GM18498 (cell line): ENCODE results near the gene ARHGEF40.

ENCODE experiments used
- ATAC-seq: cut with Tn5 transposase; IDR thresholded peaks from one replicate; pipeline ENCODE4 v1.9.1; 2021; ENCODE audit warnings: mild to moderate bottlenecking, moderate library complexity; ENCODE audit not compliant: unreplicated experiment

The ARHGEF40 gene

GRCh38 chr14:21078726-21079125 is 8.6 kb downstream of the ARHGEF40 start:
- no peak for ATAC-seq

DNA sequence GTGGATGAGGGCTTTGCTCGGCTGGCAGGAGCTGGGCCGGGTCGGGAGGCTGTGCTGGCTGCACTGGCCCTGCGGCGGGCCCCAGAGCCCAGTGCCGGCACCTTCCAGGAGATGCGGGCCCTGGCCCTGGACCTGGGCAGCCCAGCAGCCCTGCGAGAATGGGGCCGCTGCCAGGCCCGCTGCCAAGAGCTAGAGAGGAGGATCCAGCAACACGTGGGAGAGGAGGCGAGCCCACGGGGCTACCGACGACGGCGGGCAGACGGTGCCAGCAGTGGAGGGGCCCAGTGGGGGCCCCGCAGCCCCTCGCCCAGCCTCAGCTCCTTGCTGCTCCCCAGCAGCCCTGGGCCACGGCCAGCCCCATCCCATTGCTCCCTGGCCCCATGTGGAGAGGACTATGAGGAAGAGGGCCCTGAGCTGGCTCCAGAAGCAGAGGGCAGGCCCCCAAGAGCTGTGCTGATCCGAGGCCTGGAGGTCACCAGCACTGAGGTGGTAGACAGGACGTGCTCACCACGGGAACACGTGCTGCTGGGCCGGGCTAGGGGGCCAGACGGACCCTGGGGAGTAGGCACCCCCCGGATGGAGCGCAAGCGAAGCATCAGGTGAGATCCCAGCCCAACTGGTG is 11.5 kb downstream of the ARHGEF40 start:
- no peak for ATAC-seq

DNA sequence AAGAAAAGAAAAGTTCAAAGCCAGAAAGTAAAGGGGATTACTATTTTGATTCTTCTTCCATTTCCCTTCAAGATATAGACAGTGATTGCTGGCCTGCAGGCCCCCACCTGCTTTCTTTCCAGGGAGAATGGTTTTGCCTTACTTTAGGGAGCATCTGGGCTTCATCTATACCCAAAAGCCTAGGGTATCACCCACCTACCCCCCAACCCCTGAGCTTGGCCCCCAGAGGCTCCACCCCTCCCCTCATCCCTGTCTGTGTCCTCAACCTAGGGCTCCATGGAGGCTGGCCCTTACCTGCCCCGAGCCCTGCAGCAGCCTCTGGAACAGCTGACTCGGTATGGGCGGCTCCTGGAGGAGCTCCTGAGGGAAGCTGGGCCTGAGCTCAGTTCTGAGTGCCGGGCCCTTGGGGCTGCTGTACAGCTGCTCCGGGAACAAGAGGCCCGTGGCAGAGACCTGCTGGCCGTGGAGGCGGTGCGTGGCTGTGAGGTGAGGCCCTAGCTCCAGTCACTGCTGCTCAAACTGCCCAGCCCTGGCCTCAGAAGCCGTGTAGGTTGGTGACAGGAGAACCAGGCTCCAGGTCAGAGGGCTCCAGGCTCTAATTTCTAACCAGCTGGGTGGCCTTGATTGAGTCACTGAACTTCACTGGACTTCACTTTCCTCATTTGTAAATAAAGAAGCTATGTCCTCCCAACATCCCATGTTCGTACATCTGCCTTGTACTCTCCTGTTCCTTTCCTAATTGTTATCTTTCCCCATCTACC is 13.6 kb downstream of the ARHGEF40 start:
- ATAC-seq, result no peak

GRCh38 chr14:21084396-21084795 is 14.3 kb downstream of the ARHGEF40 start:
- no peak for ATAC-seq

GRCh38 chr14:21084998-21085853 is 15.1 kb downstream of the ARHGEF40 start:
- ATAC-seq, result no peak

DNA sequence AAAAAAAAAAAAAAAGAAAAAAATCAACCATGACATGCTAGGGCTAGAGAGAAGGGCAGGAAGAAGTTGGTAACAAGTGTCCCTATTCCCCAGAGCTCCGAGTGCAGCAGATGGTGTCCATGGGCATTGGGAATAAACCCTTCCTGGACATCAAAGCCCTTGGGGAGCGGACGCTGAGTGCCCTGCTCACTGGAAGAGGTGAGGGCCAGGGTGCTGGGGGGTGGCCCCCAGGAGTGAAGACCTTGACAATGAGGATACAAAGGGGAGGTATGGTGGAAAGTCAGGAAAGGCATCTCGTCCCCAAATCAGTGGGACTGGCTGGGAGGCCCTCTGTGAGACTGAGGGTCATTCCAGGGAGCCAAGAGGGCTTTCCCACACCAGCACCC is 16.8 kb downstream of the ARHGEF40 start:
- ATAC-seq, result no peak

DNA sequence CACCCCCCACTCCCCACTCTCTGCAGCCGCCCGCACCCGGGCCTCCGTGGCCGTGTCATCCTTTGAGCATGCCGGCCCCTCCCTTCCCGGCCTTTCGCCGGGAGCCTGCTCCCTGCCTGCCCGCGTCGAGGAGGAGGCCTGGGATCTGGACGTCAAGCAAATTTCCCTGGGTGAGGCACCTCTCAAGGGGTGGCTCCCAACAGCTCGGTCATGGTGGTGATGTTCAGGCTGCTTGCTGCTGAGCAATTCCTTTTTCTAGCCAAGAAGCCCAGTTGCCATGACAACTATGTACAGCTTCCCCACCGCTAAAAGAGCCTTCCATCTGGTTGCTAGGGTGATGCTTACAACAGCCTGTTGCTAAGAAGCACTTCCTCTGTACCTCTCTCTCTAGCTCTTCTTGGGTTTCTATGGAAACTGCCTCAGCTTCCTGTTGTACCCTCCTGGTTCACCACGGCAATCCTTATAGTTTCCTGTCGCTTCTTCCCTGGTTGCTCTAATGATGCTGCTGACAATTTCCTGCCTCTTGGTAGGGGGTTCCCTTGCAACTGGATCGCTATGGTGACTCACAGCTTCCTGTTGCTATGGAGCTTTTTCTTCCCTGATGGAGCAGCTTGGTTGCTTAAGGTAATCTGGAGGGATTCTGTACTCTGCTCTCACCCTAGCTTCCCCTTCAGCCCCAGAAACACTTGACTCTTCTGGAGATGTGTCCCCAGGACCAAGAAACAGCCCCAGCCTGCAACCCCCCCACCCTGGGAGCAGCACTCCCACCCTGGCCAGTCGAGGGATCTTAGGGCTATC is 17.4 kb downstream of the ARHGEF40 start:
- ATAC-seq, result peak; percentile 67

- ATAC-seq, result no peak
Measured at GRCh38 chr14:21088687-21089086, 18.6 kb downstream of the ARHGEF40 start.

DNA sequence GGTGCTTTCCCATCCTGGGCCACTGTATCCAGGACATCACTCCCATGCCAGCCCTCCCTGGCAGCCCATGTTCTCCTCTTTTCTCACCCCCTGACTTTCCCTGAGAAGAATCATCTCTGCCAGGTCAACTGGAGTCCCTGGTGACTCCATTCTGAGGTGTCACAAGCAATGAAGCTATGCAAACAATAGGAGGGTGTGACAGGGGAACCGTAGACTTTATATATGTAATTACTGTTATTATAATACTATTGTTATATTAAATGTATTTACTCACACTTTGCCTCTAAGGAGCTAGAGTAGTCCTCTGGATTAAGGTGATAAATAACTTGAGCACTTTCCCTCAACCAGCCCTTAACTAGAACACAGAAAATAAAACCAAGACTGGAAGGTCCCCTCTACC is 19.2 kb downstream of the ARHGEF40 start:
- ATAC-seq, result no peak

- ATAC-seq, result no peak
Measured at GRCh38 chr14:21089877-21090193, 19.7 kb downstream of the ARHGEF40 start.

DNA sequence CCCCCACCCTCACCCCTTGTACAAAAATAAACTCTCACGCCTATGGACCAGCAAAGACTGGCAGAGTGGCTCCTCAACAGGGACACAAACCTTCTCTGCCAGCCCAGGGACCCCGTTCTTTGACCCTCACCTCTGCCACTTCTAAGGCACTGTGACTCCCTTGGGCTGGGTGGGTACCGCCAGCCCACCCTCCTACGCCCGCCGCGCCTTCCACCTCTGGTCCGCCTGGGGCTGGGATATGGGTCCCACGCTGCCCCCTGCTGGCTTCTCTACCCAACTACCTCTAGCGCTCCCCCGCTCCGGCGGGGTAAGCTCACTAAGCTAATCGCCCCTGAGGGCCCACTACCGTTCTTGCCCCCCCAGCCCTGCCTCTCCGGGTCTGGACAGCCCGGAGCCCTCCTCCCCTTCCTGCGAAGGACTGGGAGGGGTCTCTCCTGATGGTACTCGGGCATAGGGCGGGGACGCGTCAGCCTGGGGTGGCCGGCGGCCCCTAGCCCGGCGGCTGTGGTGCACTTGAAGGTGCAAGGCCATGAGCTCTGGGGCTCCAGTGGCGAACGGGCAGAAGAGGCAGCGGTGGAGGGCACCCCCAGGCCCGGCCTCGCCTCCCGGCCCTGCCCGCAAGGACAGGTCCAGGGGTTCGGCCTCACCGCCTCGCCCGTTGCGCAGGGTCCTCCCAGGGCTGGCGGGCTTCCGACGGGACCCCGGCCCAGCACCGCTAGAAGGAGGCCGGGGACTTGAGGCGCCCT is 20.3 kb downstream of the ARHGEF40 start:
- ATAC-seq, result no peak

GRCh38 chr14:21090940-21091663 is 21.0 kb downstream of the ARHGEF40 start:
- no peak for ATAC-seq

DNA sequence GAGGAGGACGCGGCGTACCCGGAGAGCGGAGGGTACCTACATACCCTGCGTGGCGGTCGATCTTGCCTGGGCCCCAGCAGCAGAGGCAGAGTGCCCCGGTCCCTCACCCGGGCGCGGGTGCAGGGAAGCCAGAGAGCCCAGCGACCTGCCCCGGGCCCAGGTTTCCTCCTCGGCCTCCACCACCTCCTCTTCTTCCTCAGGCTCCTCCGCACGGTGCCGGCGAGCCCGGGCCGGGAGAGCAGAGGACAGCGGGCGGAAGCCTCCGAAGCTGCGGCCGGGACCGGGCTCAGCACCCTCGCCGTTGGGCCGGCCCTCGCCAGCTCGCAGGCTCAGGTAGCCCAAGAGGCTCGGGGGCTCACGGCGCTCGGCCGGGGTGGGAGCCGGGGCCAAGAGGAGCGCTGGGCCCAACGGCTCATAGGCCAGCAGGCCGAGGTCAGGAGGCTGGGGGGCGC is 21.7 kb downstream of the ARHGEF40 start:
- ATAC-seq, result no peak

GRCh38 chr14:21092273-21093011 is 22.3 kb downstream of the ARHGEF40 start:
- ATAC-seq, result peak; percentile 91

GRCh38 chr14:21093018-21093417 is 22.9 kb downstream of the ARHGEF40 start:
- ATAC-seq, result no peak

- ATAC-seq, result no peak
Measured at GRCh38 chr14:21093769-21094681, 23.9 kb downstream of the ARHGEF40 start.

- no peak for ATAC-seq
Measured at GRCh38 chr14:21095430-21096205, 25.5 kb downstream of the ARHGEF40 start.
